ENCODE data around the gene TCF25.
A peak's percentile ranks its signal among the peaks of the same experiment; 100 is the strongest.
"Not testable (repeated sequence)": the region's sequence is repeated elsewhere in the genome, so short reads cannot be mapped to it uniquely, and the experiment has no call there.

Gene TCF25

DNA sequence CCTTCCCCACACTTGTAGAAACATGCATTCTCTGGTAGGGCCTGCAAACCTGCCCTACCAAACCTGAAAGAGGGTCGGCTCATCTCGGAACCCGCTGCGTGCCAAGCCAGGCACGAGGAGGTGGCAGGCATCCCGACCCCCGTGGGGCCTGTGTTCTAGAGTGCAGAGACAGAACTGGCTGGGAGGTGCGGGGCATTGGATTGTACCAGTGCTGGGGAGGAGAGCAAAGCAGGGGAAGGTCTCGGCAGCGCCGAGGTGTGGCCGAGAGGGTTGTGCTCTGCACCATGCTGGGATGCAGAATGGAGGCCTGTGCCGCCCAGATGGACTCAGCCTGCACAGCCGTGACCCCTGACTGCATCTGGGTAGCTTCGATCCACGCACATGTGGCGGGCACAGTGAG, 27.5 kb downstream of the TCF25 start:
- no peak for FAIRE-seq

DNA sequence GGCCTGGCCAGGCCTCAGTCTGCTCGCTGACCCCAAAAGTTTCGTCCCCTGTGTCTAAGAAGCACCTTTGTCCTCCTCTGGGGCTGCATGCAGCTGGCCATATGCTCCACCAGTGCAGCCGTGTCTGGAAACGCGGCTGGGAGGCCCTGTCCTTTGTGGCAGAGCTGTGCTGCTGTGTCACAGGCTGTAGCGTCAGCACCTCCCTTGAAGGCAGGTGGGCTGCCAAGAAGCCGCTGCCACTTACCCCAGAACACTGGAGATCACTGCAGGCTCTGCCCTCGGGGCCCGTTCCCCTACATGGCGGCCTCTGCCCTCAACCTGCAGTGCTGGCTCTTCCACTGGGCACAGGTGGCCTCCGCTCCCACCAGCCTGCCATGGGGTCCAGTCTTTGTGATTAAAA, 29.6 kb downstream of the TCF25 start:
- DNase-seq (ENCODE audit: insufficient read length, low spot score) (no peak), FAIRE-seq (no peak)

More for the DNA sequence above, 27.5 kb downstream of the TCF25 start:
- DNase-seq (ENCODE audit: insufficient read length, low spot score): no peak

DNA sequence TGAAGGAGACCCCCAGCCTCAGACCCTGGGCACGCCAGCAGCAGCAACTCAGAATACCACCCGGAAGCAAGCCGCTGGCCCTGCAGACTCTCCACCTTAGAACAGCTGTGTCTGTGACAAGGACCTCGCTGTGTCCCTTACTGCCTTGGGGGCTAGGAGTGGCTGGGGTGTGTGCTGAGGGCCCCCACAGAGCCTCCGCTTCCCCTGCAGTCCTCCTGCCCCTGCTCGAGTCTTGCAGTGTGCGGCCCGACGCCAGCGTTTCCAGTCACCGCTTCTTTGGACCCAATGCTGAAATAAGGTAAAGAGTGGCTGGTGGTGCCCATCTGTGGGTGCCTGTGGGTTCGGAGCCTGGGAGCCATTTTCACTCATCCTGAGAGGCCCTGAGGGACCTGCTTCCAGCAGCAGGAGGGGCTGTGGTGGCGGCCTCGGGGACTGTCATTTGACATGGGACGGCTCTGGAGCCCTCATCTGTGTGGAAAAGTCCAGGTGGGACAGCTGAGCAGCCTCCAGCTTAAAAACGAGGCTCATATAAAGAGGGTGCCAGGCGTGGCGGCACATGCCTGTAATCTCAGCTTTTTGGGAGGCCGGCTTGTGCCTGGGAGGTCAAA, 30.6 kb downstream of the TCF25 start:
- no peak for DNase-seq (ENCODE audit: insufficient read length, low spot score)
- FAIRE-seq: no peak

- no peak for DNase-seq (ENCODE audit: insufficient read length, low spot score)
- no peak for FAIRE-seq
Observed at GRCh38 chr16:89904606-89905510, 31.5 kb downstream of the TCF25 start.

DNA sequence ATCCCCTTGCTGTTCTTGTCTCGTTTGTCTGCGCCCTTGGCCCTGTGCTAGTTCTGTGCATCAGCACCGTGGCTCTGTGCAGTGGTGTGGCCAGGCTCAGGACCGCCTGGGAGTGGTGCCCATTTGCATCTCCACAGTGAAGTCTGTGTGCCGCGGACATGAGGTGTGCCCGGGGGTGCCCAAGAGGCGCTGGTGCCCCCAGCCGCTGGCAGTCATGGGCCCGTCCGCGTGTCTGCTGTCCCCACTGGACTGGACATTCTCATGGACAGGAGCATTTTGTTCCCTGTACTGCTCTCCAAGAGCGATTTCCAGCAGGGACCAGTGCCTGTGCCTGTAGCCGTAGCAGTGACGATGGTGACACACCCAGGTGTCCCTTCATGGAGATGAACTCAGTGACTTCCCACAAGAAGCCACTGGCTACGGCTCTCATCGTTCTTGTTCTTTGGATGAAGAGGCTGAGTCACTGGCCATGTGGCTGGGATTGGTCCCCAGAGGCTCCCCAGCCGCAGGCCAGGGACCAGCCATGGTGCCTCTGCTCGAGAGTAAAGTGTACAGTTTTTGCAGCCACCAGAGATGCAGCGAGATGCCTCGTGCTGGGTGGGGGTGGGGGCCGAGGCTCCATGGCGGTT, 32.2 kb downstream of the TCF25 start:
- FAIRE-seq: no peak

GRCh38 chr16:89906140-89907025, 33.0 kb downstream of the TCF25 start:
- FAIRE-seq (no peak), DNase-seq (ENCODE audit: insufficient read length, low spot score) (no peak)

More for the DNA sequence above, 32.2 kb downstream of the TCF25 start:
- DNase-seq (ENCODE audit: insufficient read length, low spot score): no peak

GRCh38 chr16:89907055-89907814, 33.8 kb downstream of the TCF25 start:
- FAIRE-seq: no peak
- no peak for DNase-seq (ENCODE audit: insufficient read length, low spot score)

GRCh38 chr16:89908236-89908635, 34.8 kb downstream of the TCF25 start:
- no peak for FAIRE-seq
- no peak for DNase-seq (ENCODE audit: insufficient read length, low spot score)

DNA sequence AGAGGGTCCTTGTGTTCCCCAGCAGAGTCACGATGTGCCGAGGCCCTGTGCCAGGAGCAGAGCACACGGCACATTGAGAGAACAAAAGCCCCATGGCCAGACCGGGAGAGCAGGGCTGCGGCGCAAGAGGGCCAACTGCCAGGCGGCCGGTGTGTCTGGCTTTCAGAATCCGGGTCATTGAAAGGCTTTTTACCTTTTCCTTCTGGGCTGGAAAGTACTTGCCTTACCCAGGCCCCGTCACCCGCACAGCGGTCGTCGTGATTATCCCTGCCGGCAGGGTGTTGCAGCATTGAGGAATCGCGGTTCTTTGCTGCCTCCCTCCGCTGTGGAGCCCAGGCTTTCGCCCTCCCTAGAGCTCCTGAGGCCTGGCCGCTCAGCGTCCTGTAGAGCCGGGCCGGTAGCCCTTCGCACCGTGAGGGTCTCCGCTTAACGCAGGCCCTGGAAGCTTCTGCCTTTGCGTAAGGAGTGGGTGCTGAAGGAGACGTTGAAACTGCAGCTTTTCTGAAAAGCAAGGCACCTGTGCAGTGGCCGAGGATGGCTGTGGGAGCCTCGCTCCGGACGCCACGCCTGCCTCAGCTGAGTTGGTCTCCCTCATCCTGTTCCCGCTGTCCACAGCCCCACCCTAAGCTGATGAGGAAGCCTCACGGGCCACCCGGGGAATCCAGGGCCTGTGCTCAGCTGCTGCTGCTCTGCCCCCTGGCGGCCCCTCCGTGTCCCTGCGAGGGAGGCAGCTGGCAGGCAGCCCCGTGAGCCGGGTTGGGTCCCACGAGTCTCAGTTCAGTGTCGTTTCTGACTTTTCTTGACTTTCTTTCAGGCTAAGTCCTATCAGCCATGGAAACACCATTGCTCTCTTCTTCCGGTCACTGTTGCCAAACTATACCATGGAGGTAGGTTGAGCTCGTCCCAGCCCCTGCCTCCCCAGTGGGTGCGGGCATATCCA, 36.7 kb downstream of the TCF25 start:
- DNase-seq (ENCODE audit: insufficient read length, low spot score): peak; percentile 81
- peak; percentile 53 for FAIRE-seq

- DNase-seq (ENCODE audit: insufficient read length, low spot score): no peak
- FAIRE-seq: no peak
Observed at GRCh38 chr16:89910717-89911354, 37.4 kb downstream of the TCF25 start.

DNA sequence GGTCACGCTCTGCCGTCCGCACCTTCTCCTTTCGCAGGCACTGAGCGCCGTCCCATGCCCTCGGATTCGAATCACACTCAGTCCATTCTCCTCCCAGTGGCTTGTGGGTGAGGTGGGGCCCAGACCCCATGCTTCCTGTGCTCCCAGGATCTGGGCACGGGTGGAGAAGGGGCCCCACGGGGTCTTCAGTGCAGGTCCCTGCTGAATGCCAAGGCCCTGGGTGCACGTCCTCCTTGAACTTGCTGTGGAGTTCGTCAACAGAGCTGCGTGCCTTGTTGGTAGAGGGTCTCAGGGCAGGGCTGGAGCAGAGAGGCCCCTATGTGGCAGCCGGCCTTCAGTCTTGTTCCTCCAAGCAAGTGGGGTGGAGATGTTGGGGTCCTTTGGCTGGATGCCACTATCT, 38.0 kb downstream of the TCF25 start:
- FAIRE-seq (no peak), DNase-seq (ENCODE audit: insufficient read length, low spot score) (no peak)

- no peak for FAIRE-seq
- no peak for DNase-seq (ENCODE audit: insufficient read length, low spot score)
Observed at GRCh38 chr16:89912143-89912542, 38.8 kb downstream of the TCF25 start.

- FAIRE-seq (no peak), DNase-seq (ENCODE audit: insufficient read length, low spot score) (no peak)
Observed at GRCh38 chr16:89912627-89913026, 39.2 kb downstream of the TCF25 start.

- FAIRE-seq (no peak), DNase-seq (ENCODE audit: insufficient read length, low spot score) (no peak)
Observed at GRCh38 chr16:89913408-89914387, 40.3 kb downstream of the TCF25 start.

- FAIRE-seq; DNase-seq (ENCODE audit: insufficient read length, low spot score): not testable (repeated sequence)
Observed at GRCh38 chr16:89914642-89915285, 41.4 kb downstream of the TCF25 start.

DNA sequence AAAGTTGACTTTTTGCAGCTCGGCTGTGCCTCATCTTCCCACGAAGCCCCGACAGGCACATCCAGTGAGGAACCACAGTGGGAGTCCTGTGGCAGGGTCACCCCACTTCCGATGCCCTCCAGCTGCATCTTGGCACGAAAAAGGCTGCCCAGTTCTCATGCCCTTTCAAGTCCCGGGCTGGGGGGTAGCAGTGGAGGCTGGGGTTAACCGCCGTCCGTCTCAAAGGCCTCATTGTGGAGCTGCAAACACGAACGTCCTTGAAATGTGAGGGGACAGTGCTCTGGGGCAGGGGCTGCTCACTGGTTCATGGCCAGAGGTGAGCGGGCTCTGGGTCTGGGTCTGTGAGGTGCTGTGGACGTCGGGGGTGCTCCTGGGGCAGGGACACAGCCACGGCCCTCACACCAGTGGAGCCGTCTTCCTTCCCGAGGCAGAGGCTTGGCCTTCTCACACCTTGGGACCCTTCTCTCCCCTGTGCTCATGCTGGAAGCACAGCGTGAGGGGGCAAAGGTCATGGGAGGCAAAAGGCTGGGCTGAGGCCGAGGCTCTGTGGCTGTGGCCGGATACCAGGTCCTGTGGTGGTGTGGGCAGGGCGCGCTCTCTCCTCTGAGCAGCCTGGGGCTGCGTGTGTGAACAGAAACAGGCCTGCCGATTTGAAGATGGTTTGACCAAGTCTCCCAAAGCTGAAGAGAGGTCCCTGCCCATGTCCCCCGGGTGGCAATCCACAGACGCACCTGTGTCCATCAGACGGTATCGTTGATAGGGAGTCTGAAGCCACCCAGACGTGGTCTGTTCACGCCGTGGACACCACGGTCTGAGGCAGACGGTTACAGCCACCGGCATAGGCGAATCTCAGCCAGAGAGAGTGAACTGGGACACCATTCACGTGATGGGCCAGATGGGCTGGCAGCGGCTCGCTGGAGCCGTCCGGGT, 42.2 kb downstream of the TCF25 start:
- DNase-seq (ENCODE audit: insufficient read length, low spot score) (no peak), FAIRE-seq (no peak)
